WTC11 (cell line): ENCODE results near the gene CDK12. TPM values are rescaled to one million over a fixed set of nuclear protein-coding genes. Genes with fewer than 3 reads are reported as not detected.
"Not testable (repeated sequence)": the region's sequence is repeated elsewhere in the genome, so short reads cannot be mapped to it uniquely, and the experiment has no call there.

Experiments
- ATAC-seq: fragments of 200-7000 bp; cut with Tn5 transposase; 2 replicates; pipeline ENCODE4 v1.10.0; 2021; ENCODE audit warnings: mild to moderate bottlenecking, moderate library complexity
- CTCF ChIA-PET: fragments of 300-600 bp; sonication (Branson Sonifier 250); formaldehyde crosslinking; loops from one replicate; lab custom pipeline; 2021; ENCODE audit warnings: antibody characterized with exemption; lab: Charles Lee
- POLR2A ChIA-PET: fragments of 350-600 bp; sonication (Branson Sonifier 250); formaldehyde crosslinking; loops from one replicate; lab custom pipeline; 2021; ENCODE audit warnings: antibody characterized with exemption; lab: Charles Lee
- DNase-seq: peaks from one replicate; pipeline ENCODE4 v3.0.0; 2021; ENCODE audit warnings: low spot score
- H3K27ac Mint-ChIP-seq: 2 replicates; pipeline ENCODE4 v1.8.0; 2021; ENCODE audit warnings: mixed read lengths
- H3K27me3 Mint-ChIP-seq: 2 replicates; pipeline ENCODE4 v1.8.0; 2021; ENCODE audit warnings: low read depth, mild to moderate bottlenecking, moderate library complexity, mixed read lengths
- H3K36me3 Mint-ChIP-seq: 2 replicates; pipeline ENCODE4 v1.8.0; 2021; ENCODE audit warnings: mixed read lengths
- H3K4me1 Mint-ChIP-seq: 2 replicates; pipeline ENCODE4 v1.8.0; 2022; ENCODE audit warnings: mixed read lengths
- H3K4me3 Mint-ChIP-seq: 2 replicates; pipeline ENCODE4 v1.8.0; 2021; ENCODE audit warnings: mild to moderate bottlenecking, moderate library complexity, mixed read lengths
- H3K9me3 Mint-ChIP-seq: 2 replicates; pipeline ENCODE4 v1.8.0; 2021; ENCODE audit warnings: mixed read lengths
- ATF3 ChIP-seq: sonication (generic); formaldehyde crosslinking; conservative IDR thresholded peaks from 2 replicates; pipeline ENCODE4 v1.8.1; 2022; ENCODE audit warnings: mild to moderate bottlenecking, missing genetic modification reagents
- CBFB ChIP-seq: sonication (generic); formaldehyde crosslinking; IDR thresholded peaks from 2 replicates; pipeline ENCODE4 v1.8.1; 2022; ENCODE audit warnings: mild to moderate bottlenecking, low read depth, missing genetic modification reagents
- CREB1 ChIP-seq: sonication (generic); formaldehyde crosslinking; IDR thresholded peaks from 2 replicates; pipeline ENCODE4 v1.8.0; 2023; ENCODE audit warnings: mild to moderate bottlenecking, missing genetic modification reagents
- CREM ChIP-seq: sonication (generic); formaldehyde crosslinking; IDR thresholded peaks from 2 replicates; pipeline ENCODE4 v1.8.1; 2022; ENCODE audit warnings: mild to moderate bottlenecking, missing genetic modification reagents, moderate library complexity
- ELF4 ChIP-seq: sonication (generic); formaldehyde crosslinking; IDR thresholded peaks from 2 replicates; pipeline ENCODE4 v1.8.1; 2022; ENCODE audit warnings: low read depth, mild to moderate bottlenecking, moderate library complexity, missing genetic modification reagents
- ESRRA ChIP-seq: sonication (generic); formaldehyde crosslinking; IDR thresholded peaks from 2 replicates; pipeline ENCODE4 v1.8.1; 2022; ENCODE audit warnings: mild to moderate bottlenecking, missing genetic modification reagents, borderline replicate concordance
- FOXJ3 ChIP-seq: sonication (generic); formaldehyde crosslinking; IDR thresholded peaks from 2 replicates; pipeline ENCODE4 v1.9.0; 2021; ENCODE audit warnings: missing genetic modification reagents, mild to moderate bottlenecking, borderline replicate concordance
- FOXP4 ChIP-seq: sonication (generic); formaldehyde crosslinking; IDR thresholded peaks from 2 replicates; pipeline ENCODE4 v1.8.0; 2022; ENCODE audit warnings: mild to moderate bottlenecking, missing genetic modification reagents
- GRHL2 ChIP-seq: fragments of 250-450 bp; sonication (Bioruptor Pico); IDR thresholded peaks from 2 replicates; pipeline ENCODE4 v1.8.0; 2022; ENCODE audit warnings: mild to moderate bottlenecking, moderate library complexity; ENCODE audit not compliant: insufficient replicate concordance, severe bottlenecking
- GTF2I ChIP-seq: fragments of 250-450 bp; sonication (Bioruptor Pico); conservative IDR thresholded peaks from 2 replicates; pipeline ENCODE4 v1.4.0; 2021; ENCODE audit warnings: mild to moderate bottlenecking
- MXD4 ChIP-seq: fragments of 250-450 bp; sonication (Bioruptor Pico); IDR thresholded peaks from 2 replicates; pipeline ENCODE4 v1.8.0; 2021; ENCODE audit warnings: mild to moderate bottlenecking, moderate library complexity, borderline replicate concordance
- NFATC4 ChIP-seq: fragments of 250-450 bp; sonication (Bioruptor Pico); IDR thresholded peaks from 2 replicates; pipeline ENCODE4 v1.9.0; 2021; ENCODE audit warnings: mild to moderate bottlenecking
- NR1H2 ChIP-seq: sonication (generic); formaldehyde crosslinking; IDR thresholded peaks from 2 replicates; pipeline ENCODE4 v1.9.0; 2021; ENCODE audit warnings: mild to moderate bottlenecking, moderate library complexity, missing genetic modification reagents
- OVOL2 ChIP-seq: fragments of 250-450 bp; sonication (Bioruptor Pico); IDR thresholded peaks from 2 replicates; pipeline ENCODE4 v1.9.0; 2021; ENCODE audit warnings: mild to moderate bottlenecking, borderline replicate concordance
- TP53 ChIP-seq: sonication (generic); formaldehyde crosslinking; IDR thresholded peaks from 2 replicates; pipeline ENCODE4 v1.8.1; 2023; ENCODE audit warnings: mild to moderate bottlenecking, missing genetic modification reagents
- USF2 ChIP-seq: sonication (generic); formaldehyde crosslinking; IDR thresholded peaks from 2 replicates; pipeline ENCODE4 v1.8.1; 2023; ENCODE audit warnings: mild to moderate bottlenecking, missing genetic modification reagents, moderate library complexity
- ZNF138 ChIP-seq: sonication (generic); formaldehyde crosslinking; conservative IDR thresholded peaks from 2 replicates; pipeline ENCODE4 v1.8.1; 2022; ENCODE audit warnings: mild to moderate bottlenecking, moderate library complexity, missing genetic modification reagents
- ZNF219 ChIP-seq: sonication (generic); formaldehyde crosslinking; IDR thresholded peaks from 2 replicates; pipeline ENCODE4 v1.8.0; 2023; ENCODE audit warnings: missing genetic modification reagents, mild to moderate bottlenecking, borderline replicate concordance
- ZNF317 ChIP-seq: sonication (generic); formaldehyde crosslinking; IDR thresholded peaks from 2 replicates; pipeline ENCODE4 v1.8.1; 2023; ENCODE audit warnings: low read depth, mild to moderate bottlenecking, moderate library complexity, missing genetic modification reagents, borderline replicate concordance
- ZNF396 ChIP-seq: fragments of 250-450 bp; sonication (Bioruptor Pico); IDR thresholded peaks from 2 replicates; pipeline ENCODE4 v1.8.0; 2021; ENCODE audit warnings: mild to moderate bottlenecking, moderate library complexity, borderline replicate concordance
- ZNF671 ChIP-seq: fragments of 250-450 bp; sonication (Bioruptor Pico); IDR thresholded peaks from 2 replicates; pipeline ENCODE4 v1.8.0; 2021; ENCODE audit warnings: mild to moderate bottlenecking
- total RNA-seq: library from RNA; stranded (reverse); gene quantifications from 3 replicates; pipeline ENCODE4 v1.2.3, GENCODE V29; 2021
- TF ChIP-seq, protein P1 (sequence below): fragments of 250-450 bp; sonication (Bioruptor Pico); IDR thresholded peaks from 2 replicates; pipeline ENCODE4 v1.8.0; 2021; ENCODE audit warnings: mild to moderate bottlenecking

Gene CDK12
- total RNA-seq, 1 experiment from 2014 or later = 58.4 TPM

GRCh38 chr17:39533891-39534290 lies 72.6 kb downstream of the CDK12 start:
- H3K4me1 Mint-ChIP-seq = no peaks in the 10 kb centered on the region
- no peaks in the 10 kb centered on the region for H3K27me3 Mint-ChIP-seq
- H3K27ac Mint-ChIP-seq = no peak overlapping the region
- DNase-seq = no peak
- H3K4me3 Mint-ChIP-seq = no peak overlapping the region
- no peaks in the 10 kb centered on the region for H3K9me3 Mint-ChIP-seq
- peaks cover 21% of the 10 kb centered on the region for H3K36me3 Mint-ChIP-seq
- ATAC-seq = no peak
- ChIA-PET POLR2A (no interaction called here), CTCF (no interaction called here)
- no peak for TF ChIP-seq ZNF219 (CRISPR knock-in tag)

DNA sequence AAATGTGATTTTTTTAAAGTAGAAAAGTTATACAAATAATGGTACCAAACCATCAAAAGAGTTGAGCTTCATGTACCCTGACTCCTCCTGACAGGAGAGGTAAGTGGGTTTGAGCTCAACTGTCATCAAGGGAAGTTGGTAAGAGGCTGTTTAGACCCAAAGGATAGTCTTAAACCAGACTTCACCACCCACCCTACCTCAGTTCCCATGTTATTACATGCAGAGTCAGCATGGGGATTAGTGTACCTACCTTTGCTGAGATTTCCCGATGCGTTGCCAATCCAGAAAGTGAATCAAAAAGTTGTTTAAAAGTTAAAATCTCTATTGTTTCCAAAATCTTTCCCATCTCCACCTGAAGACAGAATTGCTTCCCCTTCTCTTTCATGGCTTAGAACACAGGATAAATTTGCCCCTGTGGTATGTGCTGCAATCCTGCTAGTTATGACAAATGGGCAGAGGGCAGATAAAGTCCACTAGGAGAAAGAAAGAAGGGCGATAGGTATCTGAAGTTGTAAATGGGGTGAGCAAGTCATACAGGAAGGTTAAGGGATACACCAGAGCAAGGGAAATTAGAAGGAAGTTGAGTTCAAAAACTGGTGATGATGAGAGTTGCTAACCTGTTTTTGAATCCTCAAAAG lies 73.6 kb downstream of the CDK12 start:
- H3K27me3 Mint-ChIP-seq = no peaks in the 10 kb centered on the region
- no peak for ATAC-seq
- ChIA-PET POLR2A (no interaction called here), CTCF (interaction anchor here (0.6 to 1.0 kb wide), 2 partner anchors 13 kb away, joined by 3 read pairs; no protein-coding TSS in a partner anchor)
- H3K27ac Mint-ChIP-seq = no peak overlapping the region
- TF ChIP-seq USF2 (no peak), MXD4 (CRISPR knock-in tag) (no peak), CREB1 (CRISPR knock-in tag) (no peak), ZNF317 (CRISPR knock-in tag) (no peak), ZNF396 (no peak), CBFB (CRISPR knock-in tag) (no peak), ZNF671 (no peak), FOXJ3 (CRISPR knock-in tag) (no peak), ZNF138 (no peak), ELF4 (CRISPR knock-in tag) (no peak), NFATC4 (CRISPR knock-in tag) (no peak), TP53 (CRISPR knock-in tag) (no peak), ATF3 (CRISPR knock-in tag) (no peak), NR1H2 (CRISPR knock-in tag) (no peak), FOXP4 (CRISPR knock-in tag) (no peak), GTF2I (CRISPR knock-in tag) (no peak), GRHL2 (no peak)
- H3K4me1 Mint-ChIP-seq = no peaks in the 10 kb centered on the region
- H3K9me3 Mint-ChIP-seq = no peaks in the 10 kb centered on the region
- DNase-seq = no peak
- H3K4me3 Mint-ChIP-seq = no peak overlapping the region
- peaks cover 17% of the 10 kb centered on the region for H3K36me3 Mint-ChIP-seq

DNA sequence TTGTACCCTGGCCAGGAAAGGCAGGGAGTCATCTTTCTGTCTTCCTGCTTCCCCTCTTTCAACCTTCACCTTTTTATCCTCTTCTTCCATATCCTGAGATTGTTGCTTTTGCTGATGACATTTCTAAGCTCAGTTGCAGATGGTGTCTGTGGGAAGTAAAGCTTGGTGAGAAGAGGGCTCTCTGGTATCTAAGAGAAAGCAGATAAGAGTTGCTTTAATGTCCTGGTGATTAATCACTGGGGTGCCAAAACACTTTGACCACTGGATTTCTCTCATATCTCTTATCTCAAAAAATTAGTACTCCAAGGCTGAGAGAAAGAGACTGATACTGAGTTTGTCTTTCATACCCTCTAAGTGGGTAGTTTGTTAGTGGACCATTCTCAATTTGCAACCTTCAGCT lies 75.2 kb downstream of the CDK12 start:
- Mint-ChIP-seq H3K4me3 (no peak overlapping the region), H3K27me3 (no peaks in the 10 kb centered on the region), H3K9me3 (no peaks in the 10 kb centered on the region), H3K4me1 (no peaks in the 10 kb centered on the region), H3K27ac (no peak overlapping the region), H3K36me3 (peaks cover 3% of the 10 kb centered on the region; the same call in 1 of the 2 replicates)
- POLR2A ChIA-PET = no interaction called here
- DNase-seq (no peak), ATAC-seq (no peak)
- TF ChIP-seq GTF2I (CRISPR knock-in tag) (no peak), CREB1 (CRISPR knock-in tag) (no peak), CREM (CRISPR knock-in tag) (no peak), ESRRA (CRISPR knock-in tag) (no peak), OVOL2 (CRISPR knock-in tag) (no peak), ZNF138 (no peak)
- TF ChIP-seq, protein P1, sequence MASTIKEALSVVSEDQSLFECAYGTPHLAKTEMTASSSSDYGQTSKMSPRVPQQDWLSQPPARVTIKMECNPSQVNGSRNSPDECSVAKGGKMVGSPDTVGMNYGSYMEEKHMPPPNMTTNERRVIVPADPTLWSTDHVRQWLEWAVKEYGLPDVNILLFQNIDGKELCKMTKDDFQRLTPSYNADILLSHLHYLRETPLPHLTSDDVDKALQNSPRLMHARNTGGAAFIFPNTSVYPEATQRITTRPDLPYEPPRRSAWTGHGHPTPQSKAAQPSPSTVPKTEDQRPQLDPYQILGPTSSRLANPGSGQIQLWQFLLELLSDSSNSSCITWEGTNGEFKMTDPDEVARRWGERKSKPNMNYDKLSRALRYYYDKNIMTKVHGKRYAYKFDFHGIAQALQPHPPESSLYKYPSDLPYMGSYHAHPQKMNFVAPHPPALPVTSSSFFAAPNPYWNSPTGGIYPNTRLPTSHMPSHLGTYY (CRISPR knock-in tag) = no peak
- CTCF ChIA-PET = interaction anchor here (1.0 to 1.8 kb wide), 5 partner anchors 11 to 194 kb away, joined by 3 to 7 read pairs (median 4); partner anchors contain the start of gene MIEN1

GRCh38 chr17:39537364-39537763 lies 76.1 kb downstream of the CDK12 start:
- POLR2A ChIA-PET, H3K4me3 Mint-ChIP-seq, H3K9me3 Mint-ChIP-seq, ATAC-seq, H3K27ac Mint-ChIP-seq, DNase-seq, H3K36me3 Mint-ChIP-seq, H3K27me3 Mint-ChIP-seq, H3K4me1 Mint-ChIP-seq: not testable (repeated sequence)
- CTCF ChIA-PET = interaction anchor here (0.7 to 1.8 kb wide), 4 partner anchors 10 to 193 kb away, joined by 3 to 7 read pairs (median 4); partner anchors contain the start of gene MIEN1
